Activated naive CD4-positive, alpha-beta T cell treated with anti-CD3 and anti-CD28 coated beads, Interleukin-2, amount 50 U/mL, for 24 hours (primary cell): ENCODE data around the gene THADA.
A peak's percentile ranks its signal among the peaks of the same experiment; 100 is the strongest.

Experiments
- H3K27ac Mint-ChIP-seq: one replicate; pipeline ENCODE4 v1.8.0; 2021; ENCODE audit warnings: mild to moderate bottlenecking, mixed read lengths
- H3K27me3 Mint-ChIP-seq: one replicate; pipeline ENCODE4 v1.8.0; 2021; ENCODE audit warnings: mixed read lengths
- H3K36me3 Mint-ChIP-seq: one replicate; pipeline ENCODE4 v1.8.0; 2021; ENCODE audit warnings: mixed read lengths
- H3K4me1 Mint-ChIP-seq: one replicate; pipeline ENCODE4 v1.8.0; 2021; ENCODE audit warnings: mixed read lengths
- H3K4me3 Mint-ChIP-seq: one replicate; pipeline ENCODE4 v1.8.0; 2021; ENCODE audit warnings: mild to moderate bottlenecking, mixed read lengths
- H3K9me3 Mint-ChIP-seq: one replicate; pipeline ENCODE4 v1.8.0; 2021; ENCODE audit warnings: mixed read lengths

The THADA gene

DNA sequence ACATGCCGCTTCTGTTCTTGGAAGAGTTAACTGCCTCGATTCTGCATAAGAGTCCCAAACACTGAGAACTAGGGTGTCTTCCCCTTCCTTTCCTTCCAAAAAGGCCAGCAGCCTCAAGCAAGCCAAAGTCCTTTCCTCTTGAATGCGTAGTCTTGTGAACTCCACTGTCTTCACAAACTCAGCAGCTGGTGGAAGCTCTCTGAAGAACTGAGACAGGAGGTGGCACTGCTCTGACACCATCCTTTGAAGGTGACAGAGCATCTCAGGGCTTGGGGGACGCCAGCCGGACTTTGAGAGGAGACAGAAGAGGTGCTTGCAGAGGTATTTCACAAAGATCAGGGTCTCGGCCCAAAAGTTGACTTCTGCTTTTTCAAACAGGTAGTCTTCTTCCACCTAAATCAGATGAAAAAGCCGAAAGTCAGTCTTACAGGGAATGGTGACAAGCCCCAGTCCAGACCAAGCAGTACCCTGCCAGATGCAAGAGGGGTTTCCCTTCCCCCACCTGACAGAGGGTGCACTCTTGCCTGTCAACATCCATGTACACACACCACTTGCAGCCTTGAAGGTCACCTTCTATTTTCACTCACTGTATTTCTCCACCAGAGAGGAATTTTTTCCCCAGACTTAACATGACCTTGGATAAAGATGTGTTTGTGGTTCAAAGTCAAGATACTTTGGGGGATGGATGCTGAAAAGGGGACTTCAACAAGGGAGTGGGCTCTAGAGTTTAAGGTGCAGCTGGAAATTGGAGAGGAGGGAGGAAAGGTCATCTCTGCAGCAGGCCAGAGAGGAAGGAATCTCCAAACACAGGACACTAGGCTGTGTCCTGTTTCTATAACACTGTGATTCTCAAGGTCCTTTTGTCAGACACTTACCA lies 364.6 kb downstream of the THADA start:
- no peak overlapping the region for H3K4me3 Mint-ChIP-seq
- H3K36me3 Mint-ChIP-seq = peaks cover 2% of the 10 kb centered on the region
- peaks cover 23% of the 10 kb centered on the region for H3K4me1 Mint-ChIP-seq
- no peaks in the 10 kb centered on the region for H3K27me3 Mint-ChIP-seq
- H3K27ac Mint-ChIP-seq = no peak overlapping the region
- no peaks in the 10 kb centered on the region for H3K9me3 Mint-ChIP-seq

DNA sequence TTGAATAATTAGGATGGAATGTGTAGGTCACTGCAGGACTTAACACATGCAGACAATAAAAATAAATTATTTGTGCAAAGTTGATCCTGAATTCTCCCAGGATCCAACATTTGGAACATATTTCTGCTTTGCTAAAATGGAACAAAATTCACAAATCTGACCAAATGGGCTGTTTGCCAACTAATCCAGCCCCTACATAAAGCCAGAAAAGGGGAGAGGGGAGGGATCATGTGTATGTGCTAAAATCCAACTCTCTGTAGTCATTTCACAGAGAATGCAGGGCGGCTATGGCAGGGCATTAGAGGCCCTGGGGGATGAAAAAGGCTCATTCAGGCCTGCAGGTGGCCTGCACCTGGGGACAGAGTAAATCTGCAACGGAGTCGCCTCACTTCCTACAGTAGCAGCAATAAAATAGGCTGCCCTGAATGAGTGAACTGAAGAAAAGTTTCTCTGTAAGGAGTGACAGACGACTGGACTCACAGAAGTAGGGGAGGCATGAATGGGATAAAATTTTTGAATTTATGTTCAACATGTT lies 365.4 kb downstream of the THADA start:
- Mint-ChIP-seq H3K27ac (no peak overlapping the region), H3K4me1 (peaks cover 23% of the 10 kb centered on the region), H3K27me3 (no peaks in the 10 kb centered on the region), H3K36me3 (peaks cover 2% of the 10 kb centered on the region), H3K4me3 (no peak overlapping the region), H3K9me3 (no peaks in the 10 kb centered on the region)

DNA sequence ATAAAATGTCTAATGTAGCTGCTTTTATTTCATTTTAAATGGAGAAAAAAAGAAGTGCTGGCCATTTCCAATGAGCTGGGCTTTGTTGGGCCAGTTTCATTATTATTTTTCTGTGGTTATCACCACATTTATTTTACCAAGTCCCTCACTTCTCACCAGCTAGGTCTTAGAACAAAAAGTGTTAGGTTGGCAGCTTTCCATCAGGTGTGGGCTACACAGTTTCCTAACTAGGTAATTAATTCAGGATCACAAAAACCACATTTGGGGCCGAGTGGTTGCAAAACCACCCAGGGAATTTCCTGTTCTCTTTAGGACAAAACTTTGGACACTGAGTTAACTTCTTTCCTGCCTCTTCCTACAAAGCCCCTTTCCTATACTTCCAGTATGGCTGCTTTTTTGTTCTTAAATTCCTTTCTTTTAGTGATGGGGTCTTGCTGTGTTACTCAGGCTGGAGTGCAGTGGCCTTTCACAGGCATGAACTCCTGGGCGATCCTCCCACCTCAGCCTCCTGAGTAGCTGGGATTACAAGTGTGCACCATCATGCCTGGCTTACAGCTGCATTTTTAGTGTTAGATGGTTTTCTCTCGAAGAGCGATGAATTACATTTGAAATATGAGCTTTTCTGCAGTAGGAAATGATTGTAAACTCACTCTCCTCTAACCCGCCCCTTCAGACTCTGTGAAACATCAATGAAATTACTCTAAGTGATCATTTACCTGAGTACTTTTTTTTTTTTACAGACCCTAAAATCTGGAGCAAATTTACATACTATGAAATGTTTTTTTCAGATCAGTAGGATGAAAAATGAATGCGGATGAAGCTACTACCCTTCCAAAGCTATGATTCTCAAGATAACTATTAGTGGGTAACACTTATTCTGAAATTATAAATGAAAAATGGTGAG lies 366.8 kb downstream of the THADA start:
- H3K36me3 Mint-ChIP-seq = peaks cover 5% of the 10 kb centered on the region
- H3K4me1 Mint-ChIP-seq = peaks cover 23% of the 10 kb centered on the region
- H3K27ac Mint-ChIP-seq = peak overlapping the region; percentile 83
- no peaks in the 10 kb centered on the region for H3K9me3 Mint-ChIP-seq
- peak overlapping the region; percentile 51 for H3K4me3 Mint-ChIP-seq
- H3K27me3 Mint-ChIP-seq = no peaks in the 10 kb centered on the region

DNA sequence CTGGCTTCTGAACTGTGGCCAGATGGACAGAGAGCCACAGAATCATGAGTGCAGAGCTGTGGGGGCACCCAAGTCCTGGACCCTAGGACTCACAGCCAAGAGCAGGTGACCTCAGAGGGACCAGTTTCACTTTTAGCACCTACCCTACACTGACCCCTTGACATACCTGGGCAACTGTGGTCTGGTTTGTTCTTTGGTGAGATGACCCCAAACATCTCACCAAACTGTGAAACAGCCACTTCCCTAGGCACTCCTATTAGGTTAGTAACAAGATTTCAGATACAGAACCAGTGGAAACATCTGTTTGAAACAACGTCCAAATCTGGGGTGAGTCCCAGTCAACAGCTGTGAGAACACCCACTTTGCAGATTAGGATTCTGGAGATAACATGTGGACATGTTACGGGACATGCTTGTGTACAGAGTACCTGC lies 367.5 kb downstream of the THADA start:
- no peak overlapping the region for H3K27ac Mint-ChIP-seq

DNA sequence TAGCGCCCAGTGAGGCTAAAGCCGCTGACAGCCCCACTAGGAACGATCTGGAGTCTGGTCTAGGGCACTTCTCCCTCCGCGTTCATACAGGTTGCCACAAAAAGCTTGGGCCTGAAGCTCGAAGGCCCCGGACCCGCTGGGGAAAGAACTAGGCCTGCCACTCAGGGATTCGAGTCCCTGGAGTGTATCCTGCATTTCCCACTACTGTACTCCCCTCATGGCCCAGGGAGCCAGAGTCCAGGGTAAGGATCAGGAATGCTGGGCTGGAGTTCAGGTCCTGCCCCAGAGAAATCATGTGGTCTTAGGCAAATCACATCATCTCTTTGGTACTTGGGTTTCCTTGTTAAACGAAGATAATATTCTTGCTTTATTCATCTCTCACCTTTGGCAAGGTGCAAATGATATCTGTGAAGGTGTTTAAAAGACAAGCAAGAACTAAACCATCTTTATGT lies 368.0 kb downstream of the THADA start:
- H3K9me3 Mint-ChIP-seq = no peaks in the 10 kb centered on the region
- peak overlapping the region; percentile 84 for H3K27ac Mint-ChIP-seq
- peaks cover 28% of the 10 kb centered on the region for H3K4me1 Mint-ChIP-seq
- H3K4me3 Mint-ChIP-seq = peak overlapping the region; percentile 87
- H3K27me3 Mint-ChIP-seq = no peaks in the 10 kb centered on the region
- peaks cover 7% of the 10 kb centered on the region for H3K36me3 Mint-ChIP-seq

More for the DNA sequence above, 367.5 kb downstream of the THADA start:
- peaks cover 27% of the 10 kb centered on the region for H3K4me1 Mint-ChIP-seq
- H3K4me3 Mint-ChIP-seq = peak overlapping the region; percentile 87
- no peaks in the 10 kb centered on the region for H3K27me3 Mint-ChIP-seq
- peaks cover 6% of the 10 kb centered on the region for H3K36me3 Mint-ChIP-seq
- H3K9me3 Mint-ChIP-seq = no peaks in the 10 kb centered on the region

DNA sequence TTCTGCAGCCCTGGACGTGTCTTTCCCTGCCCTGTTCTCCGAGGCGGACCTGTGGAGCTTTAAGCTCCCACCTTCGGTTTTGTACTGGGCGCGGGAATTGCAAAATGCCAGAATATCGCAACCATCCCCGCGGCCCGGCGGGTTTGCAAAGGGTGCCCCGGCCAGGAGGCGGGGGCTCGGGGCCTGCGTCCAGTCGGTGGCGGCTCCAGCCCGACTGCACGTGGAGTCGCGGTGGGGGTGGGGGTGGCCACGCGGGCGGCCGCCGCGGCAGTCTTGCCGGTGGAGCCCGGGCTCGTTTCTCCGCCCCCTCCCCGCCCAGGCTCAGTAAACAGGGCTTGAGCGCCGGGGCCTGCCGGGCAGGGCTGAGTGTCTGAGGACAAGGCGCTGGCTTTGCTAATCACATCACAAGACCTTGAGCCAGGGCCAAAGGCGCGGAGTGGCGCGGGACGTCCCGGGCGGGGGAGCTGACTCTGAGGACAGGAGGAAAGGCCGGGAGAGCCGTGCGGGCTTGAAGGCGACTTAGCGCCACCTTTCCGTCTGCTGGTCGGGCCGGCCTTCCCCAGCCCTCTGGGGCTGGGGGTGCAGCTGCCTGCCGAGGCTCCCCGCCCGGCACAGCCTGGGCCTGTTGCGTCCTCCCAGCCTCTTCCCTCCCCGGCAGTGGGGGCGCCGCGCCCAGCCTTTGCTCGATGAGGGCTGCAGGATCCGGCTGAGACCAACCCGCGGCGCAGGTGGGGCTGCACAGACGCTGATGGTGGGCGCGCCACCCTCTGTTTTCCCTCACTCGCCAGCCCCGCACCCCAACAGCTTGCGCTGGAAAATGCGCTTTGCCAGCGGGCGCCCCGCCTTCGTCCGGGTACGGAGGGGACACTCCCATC lies 368.6 kb downstream of the THADA start:
- Mint-ChIP-seq H3K27ac (peak overlapping the region; percentile 94), H3K27me3 (no peaks in the 10 kb centered on the region), H3K36me3 (peaks cover 10% of the 10 kb centered on the region), H3K4me3 (peak overlapping the region; percentile 87), H3K9me3 (no peaks in the 10 kb centered on the region), H3K4me1 (peaks cover 33% of the 10 kb centered on the region)

DNA sequence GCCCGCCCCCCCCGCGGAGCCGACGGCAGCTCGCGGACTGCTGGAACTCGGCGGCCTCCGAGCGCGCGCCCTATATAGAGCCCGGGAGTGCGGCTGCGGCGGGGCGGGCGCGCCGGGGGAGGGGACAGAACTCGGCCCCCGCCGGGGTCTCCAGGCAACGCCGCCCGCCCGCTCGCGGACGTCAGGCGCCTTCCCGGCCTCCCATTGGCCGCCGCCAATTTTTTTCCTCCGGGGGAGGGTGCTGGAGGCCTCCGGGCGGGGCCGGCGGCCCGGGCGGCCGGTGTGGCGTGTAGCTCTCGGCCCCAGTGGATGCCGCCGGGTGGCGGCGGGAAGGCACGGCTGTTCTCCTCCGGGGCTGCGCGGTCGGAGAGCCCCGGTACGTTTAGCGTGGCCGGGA lies 369.3 kb downstream of the THADA start, which contains the start of gene ZFP36L2:
ZFP36L2 (minus strand) TSS at position 49 of the 397 bp plus-strand sequence. CDS start 291 bp downstream, outside the sequence.
- H3K4me1 Mint-ChIP-seq = peaks cover 40% of the 10 kb centered on the region
- peaks cover 13% of the 10 kb centered on the region for H3K36me3 Mint-ChIP-seq
- H3K27ac Mint-ChIP-seq = peak within 1 kb of the TSS; percentile 94
- no peaks in the 10 kb centered on the region for H3K27me3 Mint-ChIP-seq
- peak within 1 kb of the TSS; percentile 95 for H3K4me3 Mint-ChIP-seq
- no peaks in the 10 kb centered on the region for H3K9me3 Mint-ChIP-seq

DNA sequence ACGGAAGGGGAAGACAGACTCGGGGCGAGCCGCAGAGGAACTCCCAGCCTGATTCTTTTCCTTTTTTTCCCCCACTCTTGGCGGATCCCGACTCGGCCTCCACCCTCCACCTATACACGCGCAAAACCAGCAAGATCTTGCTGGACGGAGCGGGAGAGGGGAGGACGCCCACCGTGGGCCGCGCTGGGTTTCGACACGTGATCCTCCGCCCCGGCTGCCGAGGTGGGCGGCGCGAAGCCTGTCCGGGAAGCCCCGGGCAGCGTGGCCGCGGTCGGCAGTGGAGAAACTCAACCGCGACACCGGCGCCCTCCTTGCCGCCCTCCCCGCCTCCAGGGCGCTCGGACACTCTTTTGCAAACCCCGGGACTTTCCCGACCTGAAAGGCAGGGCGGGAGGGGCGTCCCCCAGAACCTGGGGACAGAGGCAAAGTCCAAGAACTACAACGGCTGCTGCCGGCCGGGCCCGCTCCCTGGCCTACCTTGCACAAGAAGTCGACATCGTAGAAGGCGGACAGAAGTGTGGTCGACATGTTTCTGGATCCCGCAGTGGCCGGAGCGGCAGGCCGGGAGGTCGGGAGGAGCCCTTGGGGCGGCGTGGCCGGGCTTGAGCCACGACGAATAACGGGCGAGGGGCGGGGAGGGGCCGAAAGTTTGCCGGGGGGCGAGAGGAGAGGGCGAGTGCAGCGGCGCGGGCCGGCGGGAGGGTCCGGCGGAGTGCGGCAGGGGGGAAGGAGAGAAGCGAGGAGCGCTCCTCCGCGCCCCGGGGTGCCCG lies 369.9 kb downstream of the THADA start:
- Mint-ChIP-seq H3K9me3 (no peaks in the 10 kb centered on the region), H3K4me1 (peaks cover 45% of the 10 kb centered on the region), H3K27me3 (no peaks in the 10 kb centered on the region), H3K36me3 (peaks cover 13% of the 10 kb centered on the region), H3K27ac (peak overlapping the region; percentile 93), H3K4me3 (peak overlapping the region; percentile 95)

DNA sequence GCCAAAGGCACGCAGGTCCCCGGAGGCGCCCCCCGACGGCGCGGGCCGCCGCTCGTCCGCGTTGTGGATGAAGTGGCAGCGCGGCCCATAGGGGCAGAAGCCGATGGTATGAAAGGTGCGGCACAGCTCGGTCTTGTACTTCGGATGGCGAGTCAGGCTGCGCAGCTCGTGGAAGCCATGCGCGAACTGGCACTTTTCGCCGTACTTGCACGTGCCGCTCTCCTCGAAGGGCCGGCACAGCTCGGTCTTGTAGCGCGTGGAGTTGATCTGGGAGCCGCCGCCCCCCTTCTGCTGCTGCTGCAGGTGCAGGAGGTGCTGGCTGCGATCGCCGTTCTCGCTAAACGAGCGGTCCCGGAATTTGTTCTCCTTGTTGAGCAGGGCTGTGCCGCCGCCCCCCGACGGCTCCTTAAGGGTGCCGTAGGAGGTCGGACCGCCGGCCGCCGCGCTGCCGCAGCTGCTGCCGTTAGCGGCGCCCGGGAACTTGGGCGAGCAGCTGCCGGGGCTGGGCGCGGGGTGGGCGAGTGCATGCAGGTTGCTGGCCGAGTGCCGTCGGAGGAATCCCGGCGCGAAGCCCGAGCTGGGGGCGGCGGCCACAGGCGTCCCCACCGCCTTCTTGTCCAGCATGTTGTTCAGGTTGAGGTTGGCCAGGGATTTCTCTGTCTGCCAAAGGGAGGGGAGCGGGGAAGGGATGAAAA lies 370.6 kb downstream of the THADA start:
- H3K27me3 Mint-ChIP-seq = no peaks in the 10 kb centered on the region
- H3K36me3 Mint-ChIP-seq = peaks cover 13% of the 10 kb centered on the region
- H3K27ac Mint-ChIP-seq = peak overlapping the region; percentile 95
- peaks cover 53% of the 10 kb centered on the region for H3K4me1 Mint-ChIP-seq
- no peaks in the 10 kb centered on the region for H3K9me3 Mint-ChIP-seq
- peak overlapping the region; percentile 95 for H3K4me3 Mint-ChIP-seq

DNA sequence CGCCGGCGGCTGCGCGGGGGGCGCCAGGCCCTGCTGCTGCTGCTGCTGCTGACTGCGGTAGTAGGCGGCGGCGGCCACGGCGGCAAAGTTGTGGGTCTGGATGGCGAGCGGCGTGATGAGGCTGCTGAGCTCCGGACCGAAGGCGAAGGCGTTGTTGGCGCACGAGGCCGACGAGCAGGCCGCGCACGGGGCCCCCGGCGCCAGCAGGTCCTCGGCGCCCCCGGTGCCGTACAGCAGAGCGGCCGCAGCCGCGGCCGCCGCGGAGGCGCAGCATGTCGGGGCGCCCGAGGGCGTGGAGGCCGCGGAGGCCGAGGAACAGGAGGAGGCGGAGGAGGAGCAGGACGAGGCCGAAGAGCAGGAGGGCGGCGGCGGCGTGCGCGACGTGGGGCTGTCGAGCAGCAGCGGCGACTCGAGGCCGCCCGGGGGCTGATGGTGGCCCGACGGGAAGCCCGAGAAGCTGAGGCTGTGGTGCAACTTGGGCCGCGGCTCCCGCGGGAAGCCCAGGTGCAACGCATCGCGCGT lies 371.2 kb downstream of the THADA start:
- no peaks in the 10 kb centered on the region for H3K27me3 Mint-ChIP-seq
- H3K4me3 Mint-ChIP-seq = peak overlapping the region; percentile 95
- no peaks in the 10 kb centered on the region for H3K9me3 Mint-ChIP-seq
- peaks cover 13% of the 10 kb centered on the region for H3K36me3 Mint-ChIP-seq
- H3K4me1 Mint-ChIP-seq = peaks cover 57% of the 10 kb centered on the region
- no peak overlapping the region for H3K27ac Mint-ChIP-seq

DNA sequence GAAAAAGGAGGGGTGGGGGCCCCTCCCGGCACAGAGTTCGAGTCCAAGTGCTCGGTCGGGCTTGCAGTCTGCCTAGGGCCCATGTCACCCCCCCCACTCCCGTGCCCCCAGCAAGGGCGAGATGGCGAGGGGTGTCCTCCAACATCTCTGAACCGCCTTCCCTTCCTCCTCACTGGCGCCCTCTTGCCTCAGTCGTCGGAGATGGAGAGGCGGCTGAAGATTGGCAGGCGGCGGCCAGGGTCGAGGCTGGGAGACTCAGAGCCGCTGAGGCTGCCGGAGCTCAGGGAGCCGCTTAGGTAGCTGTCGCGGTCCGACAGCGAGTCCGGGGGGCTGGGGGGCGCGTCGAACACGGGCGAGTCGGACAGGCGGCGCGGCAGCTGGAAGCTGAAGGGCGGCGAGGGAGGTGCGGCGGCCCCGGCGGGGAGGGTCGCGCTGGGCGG lies 371.7 kb downstream of the THADA start:
- Mint-ChIP-seq H3K4me3 (peak overlapping the region; percentile 95), H3K36me3 (peaks cover 11% of the 10 kb centered on the region), H3K9me3 (no peaks in the 10 kb centered on the region), H3K27ac (peak overlapping the region; percentile 100), H3K4me1 (peaks cover 57% of the 10 kb centered on the region), H3K27me3 (no peaks in the 10 kb centered on the region)

DNA sequence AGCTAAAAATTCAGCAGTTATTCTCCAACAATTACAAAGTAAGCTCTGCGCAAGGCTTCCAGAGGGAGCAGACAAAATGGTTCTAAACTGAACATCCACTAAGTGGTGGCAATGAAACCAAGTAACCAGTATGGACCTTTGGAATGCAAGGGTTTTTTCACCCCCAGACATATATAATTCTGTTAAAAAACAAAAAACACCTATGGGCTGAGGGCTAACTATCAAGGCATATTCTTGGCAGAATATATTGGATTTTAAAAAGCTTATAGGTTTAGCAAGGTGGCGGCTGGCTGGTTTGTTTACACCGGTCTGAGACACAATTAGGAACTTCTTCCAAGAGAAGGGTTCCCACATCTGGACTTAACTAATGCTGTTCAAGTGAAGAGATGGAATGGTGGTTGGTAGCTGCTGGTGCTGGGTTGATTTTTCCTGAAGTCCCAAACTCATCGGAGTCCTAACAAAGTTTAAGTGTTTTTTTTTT lies 372.3 kb downstream of the THADA start:
- H3K36me3 Mint-ChIP-seq = peaks cover 11% of the 10 kb centered on the region

More for the DNA sequence above, 372.3 kb downstream of the THADA start:
- peaks cover 57% of the 10 kb centered on the region for H3K4me1 Mint-ChIP-seq
- H3K27ac Mint-ChIP-seq = peak overlapping the region; percentile 100
- no peaks in the 10 kb centered on the region for H3K27me3 Mint-ChIP-seq
- H3K4me3 Mint-ChIP-seq = peak overlapping the region; percentile 95
- no peaks in the 10 kb centered on the region for H3K9me3 Mint-ChIP-seq
